WTC11 (cell line): ENCODE measurements around the gene AIG1. TPM values are rescaled to one million over a fixed set of nuclear protein-coding genes. Genes with fewer than 3 reads are reported as not detected.
A peak's percentile ranks its signal among the peaks of the same experiment; 100 is the strongest.

Source experiments
- ATAC-seq: fragments of 200-7000 bp; cut with Tn5 transposase; 2 replicates; pipeline ENCODE4 v1.10.0; 2021; ENCODE audit warnings: mild to moderate bottlenecking, moderate library complexity
- CTCF ChIA-PET: fragments of 300-600 bp; sonication (Branson Sonifier 250); formaldehyde crosslinking; loops from one replicate; lab custom pipeline; 2021; ENCODE audit warnings: antibody characterized with exemption; lab: Charles Lee
- POLR2A ChIA-PET: fragments of 350-600 bp; sonication (Branson Sonifier 250); formaldehyde crosslinking; loops from one replicate; lab custom pipeline; 2021; ENCODE audit warnings: antibody characterized with exemption; lab: Charles Lee
- DNase-seq: peaks from one replicate; pipeline ENCODE4 v3.0.0; 2021; ENCODE audit warnings: low spot score
- H3K27ac Mint-ChIP-seq: 2 replicates; pipeline ENCODE4 v1.8.0; 2021; ENCODE audit warnings: mixed read lengths
- H3K27me3 Mint-ChIP-seq: 2 replicates; pipeline ENCODE4 v1.8.0; 2021; ENCODE audit warnings: low read depth, mild to moderate bottlenecking, moderate library complexity, mixed read lengths
- H3K36me3 Mint-ChIP-seq: 2 replicates; pipeline ENCODE4 v1.8.0; 2021; ENCODE audit warnings: mixed read lengths
- H3K4me1 Mint-ChIP-seq: 2 replicates; pipeline ENCODE4 v1.8.0; 2022; ENCODE audit warnings: mixed read lengths
- H3K4me3 Mint-ChIP-seq: 2 replicates; pipeline ENCODE4 v1.8.0; 2021; ENCODE audit warnings: mild to moderate bottlenecking, moderate library complexity, mixed read lengths
- H3K9me3 Mint-ChIP-seq: 2 replicates; pipeline ENCODE4 v1.8.0; 2021; ENCODE audit warnings: mixed read lengths
- CTCF ChIP-seq: fragments of 200-600 bp; IDR thresholded peaks from 2 replicates; pipeline ENCODE4 v1.8.0; 2022; ENCODE audit warnings: antibody characterized with exemption
- EMX1 ChIP-seq: fragments of 250-450 bp; sonication (Bioruptor Pico); IDR thresholded peaks from 2 replicates; pipeline ENCODE4 v1.8.0; 2021; ENCODE audit warnings: mild to moderate bottlenecking
- FOXK1 ChIP-seq: sonication (generic); formaldehyde crosslinking; IDR thresholded peaks from 2 replicates; pipeline ENCODE4 v1.8.0; 2022; ENCODE audit warnings: mild to moderate bottlenecking, moderate library complexity, missing genetic modification reagents
- GABPB1 ChIP-seq: sonication (generic); formaldehyde crosslinking; IDR thresholded peaks from 2 replicates; pipeline ENCODE4 v1.8.1; 2023; ENCODE audit warnings: mild to moderate bottlenecking, missing genetic modification reagents
- MXD4 ChIP-seq: fragments of 250-450 bp; sonication (Bioruptor Pico); IDR thresholded peaks from 2 replicates; pipeline ENCODE4 v1.8.0; 2021; ENCODE audit warnings: mild to moderate bottlenecking, moderate library complexity, borderline replicate concordance
- TEAD1 ChIP-seq: sonication (generic); formaldehyde crosslinking; IDR thresholded peaks from 2 replicates; pipeline ENCODE4 v1.8.0; 2022; ENCODE audit warnings: mild to moderate bottlenecking, missing genetic modification reagents
- TP53 ChIP-seq: sonication (generic); formaldehyde crosslinking; IDR thresholded peaks from 2 replicates; pipeline ENCODE4 v1.8.1; 2023; ENCODE audit warnings: mild to moderate bottlenecking, missing genetic modification reagents
- ZNF121 ChIP-seq: sonication (generic); formaldehyde crosslinking; IDR thresholded peaks from 2 replicates; pipeline ENCODE4 v1.8.0; 2023; ENCODE audit warnings: missing genetic modification reagents
- ZNF232 ChIP-seq: sonication (generic); formaldehyde crosslinking; IDR thresholded peaks from 2 replicates; pipeline ENCODE4 v1.8.0; 2022; ENCODE audit warnings: mild to moderate bottlenecking, missing genetic modification reagents
- ZNF396 ChIP-seq: fragments of 250-450 bp; sonication (Bioruptor Pico); IDR thresholded peaks from 2 replicates; pipeline ENCODE4 v1.8.0; 2021; ENCODE audit warnings: mild to moderate bottlenecking, moderate library complexity, borderline replicate concordance
- total RNA-seq: library from RNA; stranded (reverse); gene quantifications from 3 replicates; pipeline ENCODE4 v1.2.3, GENCODE V29; 2021
- TF ChIP-seq, protein P1 (sequence below): sonication (generic); formaldehyde crosslinking; IDR thresholded peaks from 2 replicates; pipeline ENCODE4 v1.8.1; 2022; ENCODE audit warnings: missing genetic modification reagents, borderline replicate concordance

AIG1 gene
- total RNA-seq, 1 experiment from 2014 or later, result 38.8 TPM

GRCh38 chr6:143227675-143228074 is 167.0 kb downstream of the AIG1 start:
- no peak overlapping the region for H3K27ac Mint-ChIP-seq

GRCh38 chr6:143229400-143229799 is 168.7 kb downstream of the AIG1 start:
- no peaks in the 10 kb centered on the region for H3K9me3 Mint-ChIP-seq
- CTCF ChIA-PET, result no interaction called here
- TF ChIP-seq FOXK1 (CRISPR knock-in tag) (no peak), MXD4 (CRISPR knock-in tag) (no peak), ZNF396 (CRISPR knock-in tag) (no peak)
- TF ChIP-seq, all 79 proteins: peak for 0
- no peaks in the 10 kb centered on the region for H3K36me3 Mint-ChIP-seq
- no peak for DNase-seq
- H3K4me3 Mint-ChIP-seq, result no peak overlapping the region
- POLR2A ChIA-PET, result interaction anchor here (0.7 kb wide), 1 partner anchor 346 kb away, joined by 5 read pairs; no protein-coding TSS in a partner anchor
- H3K27me3 Mint-ChIP-seq, result no peaks in the 10 kb centered on the region
- H3K4me1 Mint-ChIP-seq, result peaks cover 12% of the 10 kb centered on the region
- no peak for ATAC-seq
- no peak overlapping the region for H3K27ac Mint-ChIP-seq

More at GRCh38 chr6:143227675-143228074, 167.0 kb downstream of the AIG1 start:
- ATAC-seq (no peak), DNase-seq (no peak)
- Mint-ChIP-seq H3K9me3 (no peaks in the 10 kb centered on the region), H3K36me3 (no peaks in the 10 kb centered on the region), H3K4me1 (peaks cover 8% of the 10 kb centered on the region), H3K4me3 (no peak overlapping the region), H3K27me3 (no peaks in the 10 kb centered on the region)
- no peak for TF ChIP-seq TP53 (CRISPR knock-in tag)
- TF ChIP-seq ZNF396 (CRISPR knock-in tag), result no peak
- POLR2A ChIA-PET, result no interaction called here
- CTCF ChIA-PET, result interaction anchor here (0.6 kb wide), 1 partner anchor 200 kb away, joined by 3 read pairs; no protein-coding TSS in a partner anchor

- TF ChIP-seq CTCF, result peak; percentile 54; the same call in 1 of the 2 replicates
- no peak for TF ChIP-seq ZNF232 (CRISPR knock-in tag)
- H3K4me1 Mint-ChIP-seq, result peaks cover 23% of the 10 kb centered on the region
- no peaks in the 10 kb centered on the region for H3K27me3 Mint-ChIP-seq
- POLR2A ChIA-PET, result interaction anchor here (1.2 kb wide), 1 partner anchor 9 kb away, joined by 3 read pairs; no protein-coding TSS in a partner anchor
- no peaks in the 10 kb centered on the region for H3K36me3 Mint-ChIP-seq
- no peak overlapping the region for H3K4me3 Mint-ChIP-seq
- no peaks in the 10 kb centered on the region for H3K9me3 Mint-ChIP-seq
- H3K27ac Mint-ChIP-seq, result no peak overlapping the region
- CTCF ChIA-PET, result interaction anchor here (0.6 to 3.2 kb wide), 23 partner anchors 9 to 758 kb away, joined by 3 to 68 read pairs (median 4); no protein-coding TSS in a partner anchor
- DNase-seq (peak; percentile 74), ATAC-seq (peak; percentile 75)
Observed at GRCh38 chr6:143232849-143233248, 172.2 kb downstream of the AIG1 start.

DNA sequence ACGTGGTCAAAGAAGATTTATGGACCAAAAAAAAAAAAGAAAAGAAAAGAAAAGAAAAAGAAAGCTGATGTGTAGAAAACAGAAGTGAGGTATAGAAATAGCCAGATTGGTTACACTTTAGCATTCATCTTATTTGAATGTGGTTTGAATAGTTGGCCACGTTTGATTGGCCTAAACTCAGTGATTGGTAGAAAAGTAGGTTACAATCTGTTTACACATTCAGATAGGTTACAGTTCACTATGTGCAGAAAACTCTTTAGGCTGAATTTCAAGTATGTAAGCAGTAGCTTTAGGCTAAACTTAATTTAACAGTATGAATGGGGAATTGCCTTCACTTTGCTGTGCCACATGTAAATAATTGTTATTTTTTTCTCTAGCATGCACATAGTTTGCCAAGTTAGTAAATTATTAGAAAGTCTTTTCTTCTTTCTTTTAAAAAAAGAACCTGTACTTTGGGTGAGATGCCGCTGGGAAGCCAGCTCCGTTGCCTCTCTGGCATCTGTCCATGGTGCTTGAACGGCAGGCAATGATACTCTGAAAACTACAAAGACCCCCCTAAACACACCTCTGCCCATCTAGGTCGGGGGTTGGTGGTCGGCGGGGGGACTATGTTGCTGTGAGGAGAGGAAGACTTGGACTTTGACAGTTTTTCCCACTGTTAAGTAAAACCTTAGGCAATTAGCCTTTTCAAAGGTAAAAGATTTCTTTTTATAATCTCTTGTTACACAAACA is 173.0 kb downstream of the AIG1 start:
- Mint-ChIP-seq H3K27ac (no peak overlapping the region), H3K9me3 (0 out of 2 replicates have a peak, but pooled peaks cover 5% of the 10 kb centered on the region), H3K4me3 (no peak overlapping the region), H3K27me3 (no peaks in the 10 kb centered on the region), H3K4me1 (peaks cover 23% of the 10 kb centered on the region), H3K36me3 (no peaks in the 10 kb centered on the region)
- DNase-seq (peak; percentile 30), ATAC-seq (peak; percentile 65)
- TF ChIP-seq ZNF396 (CRISPR knock-in tag) (no peak), GABPB1 (CRISPR knock-in tag) (no peak)
- POLR2A ChIA-PET, result interaction anchor here (1.2 kb wide), 1 partner anchor 8 kb away, joined by 3 read pairs; no protein-coding TSS in a partner anchor
- CTCF ChIA-PET, result interaction anchor here (0.7 to 3.2 kb wide), 23 partner anchors 9 to 759 kb away, joined by 3 to 68 read pairs (median 4); no protein-coding TSS in a partner anchor

DNA sequence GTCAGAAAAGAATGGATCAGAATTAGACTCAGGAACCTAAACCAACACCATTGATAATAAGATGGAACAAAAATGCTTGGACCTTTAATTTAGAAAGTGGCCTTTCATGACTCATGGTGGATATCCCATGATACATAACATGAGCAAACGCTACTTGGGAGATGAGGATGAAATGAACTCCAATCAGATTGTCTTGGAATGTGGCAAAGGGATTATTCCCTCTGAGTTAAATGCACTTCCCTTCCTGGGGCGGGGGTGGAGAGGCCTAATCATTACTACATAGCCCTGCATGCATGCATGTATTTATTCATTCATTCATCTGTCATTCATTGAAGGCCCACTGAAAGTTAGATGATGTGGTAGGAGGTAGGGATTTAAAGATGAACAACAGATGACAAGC is 174.0 kb downstream of the AIG1 start:
- TF ChIP-seq GABPB1 (CRISPR knock-in tag) (no peak), ZNF121 (CRISPR knock-in tag) (no peak), TEAD1 (CRISPR knock-in tag) (no peak), EMX1 (CRISPR knock-in tag) (no peak)
- TF ChIP-seq, protein P1, sequence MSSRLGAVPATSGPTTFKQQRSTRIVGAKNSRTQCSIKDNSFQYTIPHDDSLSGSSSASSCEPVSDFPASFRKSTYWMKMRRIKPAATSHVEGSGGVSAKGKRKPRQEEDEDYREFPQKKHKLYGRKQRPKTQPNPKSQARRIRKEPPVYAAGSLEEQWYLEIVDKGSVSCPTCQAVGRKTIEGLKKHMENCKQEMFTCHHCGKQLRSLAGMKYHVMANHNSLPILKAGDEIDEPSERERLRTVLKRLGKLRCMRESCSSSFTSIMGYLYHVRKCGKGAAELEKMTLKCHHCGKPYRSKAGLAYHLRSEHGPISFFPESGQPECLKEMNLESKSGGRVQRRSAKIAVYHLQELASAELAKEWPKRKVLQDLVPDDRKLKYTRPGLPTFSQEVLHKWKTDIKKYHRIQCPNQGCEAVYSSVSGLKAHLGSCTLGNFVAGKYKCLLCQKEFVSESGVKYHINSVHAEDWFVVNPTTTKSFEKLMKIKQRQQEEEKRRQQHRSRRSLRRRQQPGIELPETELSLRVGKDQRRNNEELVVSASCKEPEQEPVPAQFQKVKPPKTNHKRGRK (CRISPR knock-in tag), result no peak
- H3K27ac Mint-ChIP-seq, result no peak overlapping the region
- no peaks in the 10 kb centered on the region for H3K36me3 Mint-ChIP-seq
- ChIA-PET POLR2A (interaction anchor here (0.5 kb wide), 1 partner anchor 8 kb away, joined by 6 read pairs; no protein-coding TSS in a partner anchor), CTCF (interaction anchor here (1.4 to 3.2 kb wide), 6 partner anchors 18 to 166 kb away, joined by 4 to 68 read pairs (median 9); no protein-coding TSS in a partner anchor)
- DNase-seq (no peak), ATAC-seq (no peak)
- peaks cover 23% of the 10 kb centered on the region for H3K4me1 Mint-ChIP-seq
- H3K4me3 Mint-ChIP-seq, result no peak overlapping the region
- H3K9me3 Mint-ChIP-seq, result 0 out of 2 replicates have a peak, but pooled peaks cover 5% of the 10 kb centered on the region
- H3K27me3 Mint-ChIP-seq, result no peaks in the 10 kb centered on the region
